ENCODE data around the gene PARD6A.

Gene PARD6A

DNA sequence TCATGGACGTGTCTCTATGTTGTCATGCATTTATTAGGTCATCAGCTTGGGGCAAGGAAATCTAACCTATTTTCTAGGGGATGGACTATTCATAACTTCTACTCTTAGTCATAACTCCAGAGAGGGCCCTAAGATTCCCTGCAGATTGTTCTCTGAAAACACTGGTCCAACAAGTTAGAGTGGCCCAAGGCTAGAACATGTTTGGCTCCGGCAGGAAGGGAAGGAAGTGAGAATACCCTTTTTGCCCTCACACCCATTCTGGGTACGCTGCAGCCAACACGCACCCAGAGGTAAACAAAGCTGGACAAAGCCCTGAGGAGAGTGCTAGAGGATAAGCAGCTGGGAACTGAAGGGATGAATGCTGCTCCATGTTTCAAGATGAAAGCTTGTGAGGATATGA lies 15.8 kb downstream of the PARD6A start:
- H3K4me3 ChIP-seq (replicated peaks; ENCODE audit: insufficient read depth, low read length): no peak overlapping the region
- H3K27me3 ChIP-seq (ENCODE audit: insufficient read depth, poor library complexity, severe bottlenecking): no peaks in the 10 kb centered on the region
- no peak for DNase-seq (ENCODE audit: low read depth in 1 of 2, low spot score in 1 of 2)
- H3K27ac ChIP-seq (replicated peaks): no peak overlapping the region
- no peak for TF ChIP-seq POLR2AphosphoS5 (IDR thresholded peaks at IDR 0.05; ENCODE audit: low read depth)
- no peak for TF ChIP-seq SPI1 (IDR thresholded peaks at IDR 0.05; ENCODE audit: borderline replicate concordance, low read depth)
- no peak for TF ChIP-seq GABPA (IDR thresholded peaks at IDR 0.05; ENCODE audit: low read depth)
- TF ChIP-seq, protein P1, sequence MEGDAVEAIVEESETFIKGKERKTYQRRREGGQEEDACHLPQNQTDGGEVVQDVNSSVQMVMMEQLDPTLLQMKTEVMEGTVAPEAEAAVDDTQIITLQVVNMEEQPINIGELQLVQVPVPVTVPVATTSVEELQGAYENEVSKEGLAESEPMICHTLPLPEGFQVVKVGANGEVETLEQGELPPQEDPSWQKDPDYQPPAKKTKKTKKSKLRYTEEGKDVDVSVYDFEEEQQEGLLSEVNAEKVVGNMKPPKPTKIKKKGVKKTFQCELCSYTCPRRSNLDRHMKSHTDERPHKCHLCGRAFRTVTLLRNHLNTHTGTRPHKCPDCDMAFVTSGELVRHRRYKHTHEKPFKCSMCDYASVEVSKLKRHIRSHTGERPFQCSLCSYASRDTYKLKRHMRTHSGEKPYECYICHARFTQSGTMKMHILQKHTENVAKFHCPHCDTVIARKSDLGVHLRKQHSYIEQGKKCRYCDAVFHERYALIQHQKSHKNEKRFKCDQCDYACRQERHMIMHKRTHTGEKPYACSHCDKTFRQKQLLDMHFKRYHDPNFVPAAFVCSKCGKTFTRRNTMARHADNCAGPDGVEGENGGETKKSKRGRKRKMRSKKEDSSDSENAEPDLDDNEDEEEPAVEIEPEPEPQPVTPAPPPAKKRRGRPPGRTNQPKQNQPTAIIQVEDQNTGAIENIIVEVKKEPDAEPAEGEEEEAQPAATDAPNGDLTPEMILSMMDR (IDR thresholded peaks at IDR 0.05; ENCODE audit: insufficient read depth, low read length): no peak
- TF ChIP-seq, protein P2, sequence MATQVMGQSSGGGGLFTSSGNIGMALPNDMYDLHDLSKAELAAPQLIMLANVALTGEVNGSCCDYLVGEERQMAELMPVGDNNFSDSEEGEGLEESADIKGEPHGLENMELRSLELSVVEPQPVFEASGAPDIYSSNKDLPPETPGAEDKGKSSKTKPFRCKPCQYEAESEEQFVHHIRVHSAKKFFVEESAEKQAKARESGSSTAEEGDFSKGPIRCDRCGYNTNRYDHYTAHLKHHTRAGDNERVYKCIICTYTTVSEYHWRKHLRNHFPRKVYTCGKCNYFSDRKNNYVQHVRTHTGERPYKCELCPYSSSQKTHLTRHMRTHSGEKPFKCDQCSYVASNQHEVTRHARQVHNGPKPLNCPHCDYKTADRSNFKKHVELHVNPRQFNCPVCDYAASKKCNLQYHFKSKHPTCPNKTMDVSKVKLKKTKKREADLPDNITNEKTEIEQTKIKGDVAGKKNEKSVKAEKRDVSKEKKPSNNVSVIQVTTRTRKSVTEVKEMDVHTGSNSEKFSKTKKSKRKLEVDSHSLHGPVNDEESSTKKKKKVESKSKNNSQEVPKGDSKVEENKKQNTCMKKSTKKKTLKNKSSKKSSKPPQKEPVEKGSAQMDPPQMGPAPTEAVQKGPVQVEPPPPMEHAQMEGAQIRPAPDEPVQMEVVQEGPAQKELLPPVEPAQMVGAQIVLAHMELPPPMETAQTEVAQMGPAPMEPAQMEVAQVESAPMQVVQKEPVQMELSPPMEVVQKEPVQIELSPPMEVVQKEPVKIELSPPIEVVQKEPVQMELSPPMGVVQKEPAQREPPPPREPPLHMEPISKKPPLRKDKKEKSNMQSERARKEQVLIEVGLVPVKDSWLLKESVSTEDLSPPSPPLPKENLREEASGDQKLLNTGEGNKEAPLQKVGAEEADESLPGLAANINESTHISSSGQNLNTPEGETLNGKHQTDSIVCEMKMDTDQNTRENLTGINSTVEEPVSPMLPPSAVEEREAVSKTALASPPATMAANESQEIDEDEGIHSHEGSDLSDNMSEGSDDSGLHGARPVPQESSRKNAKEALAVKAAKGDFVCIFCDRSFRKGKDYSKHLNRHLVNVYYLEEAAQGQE (IDR thresholded peaks at IDR 0.05; ENCODE audit: insufficient replicate concordance, low read depth): no peak

DNA sequence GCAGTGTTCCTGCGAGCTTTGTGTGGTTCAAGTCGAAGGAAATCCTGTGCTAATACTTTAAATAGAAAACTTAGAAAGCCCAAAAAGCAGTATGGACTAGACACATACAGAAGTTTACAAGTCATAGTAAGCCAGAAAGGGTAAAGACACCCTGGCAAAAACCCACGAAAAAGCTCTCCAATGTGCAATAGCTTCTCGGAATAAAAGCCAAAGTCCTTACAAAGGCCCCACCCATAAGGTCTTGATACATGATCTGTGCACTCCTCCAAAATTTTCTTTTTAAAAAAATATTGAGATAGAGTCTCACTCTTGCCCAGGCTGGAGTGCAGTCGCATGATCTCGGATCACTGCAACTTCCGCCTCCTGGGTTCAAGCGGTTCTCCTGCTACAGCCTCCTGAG lies 16.2 kb downstream of the PARD6A start:
- DNase-seq (ENCODE audit: low read depth in 1 of 2, low spot score in 1 of 2): no peak
- Histone ChIP-seq H3K27ac (replicated peaks) (no peak overlapping the region), H3K27me3 (ENCODE audit: insufficient read depth, poor library complexity, severe bottlenecking) (no peaks in the 10 kb centered on the region), H3K4me3 (replicated peaks; ENCODE audit: insufficient read depth, low read length) (no peak overlapping the region)
- TF ChIP-seq, protein P2 (IDR thresholded peaks at IDR 0.05; ENCODE audit: insufficient replicate concordance, low read depth): no peak
- TF ChIP-seq GABPA (IDR thresholded peaks at IDR 0.05; ENCODE audit: low read depth) (no peak), SPI1 (IDR thresholded peaks at IDR 0.05; ENCODE audit: borderline replicate concordance, low read depth) (no peak), POLR2AphosphoS5 (IDR thresholded peaks at IDR 0.05; ENCODE audit: low read depth) (no peak)
- TF ChIP-seq, protein P1 (IDR thresholded peaks at IDR 0.05; ENCODE audit: insufficient read depth, low read length): no peak

DNA sequence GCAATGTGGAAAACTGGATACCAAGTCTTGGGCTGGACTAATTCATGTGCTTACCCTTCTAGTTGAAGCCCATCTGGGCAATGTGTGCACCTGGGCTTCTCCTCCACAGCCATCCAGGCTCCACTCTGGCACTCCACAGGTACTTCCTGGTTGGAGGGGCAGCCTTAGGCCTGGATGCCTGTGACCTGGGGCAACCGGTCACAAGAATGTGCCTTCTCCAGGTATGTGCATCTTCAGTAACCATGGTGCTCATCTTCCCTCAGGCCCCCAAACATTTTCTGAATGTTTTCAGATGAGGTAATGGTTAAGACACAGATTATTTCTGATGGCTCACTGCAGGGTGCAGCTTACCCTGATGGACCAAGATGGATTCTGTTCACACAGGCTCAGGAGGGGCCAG lies 17.0 kb downstream of the PARD6A start:
- no peak overlapping the region for H3K4me3 ChIP-seq (replicated peaks; ENCODE audit: insufficient read depth, low read length)
- TF ChIP-seq GABPA (IDR thresholded peaks at IDR 0.05; ENCODE audit: low read depth) (no peak), SPI1 (IDR thresholded peaks at IDR 0.05; ENCODE audit: borderline replicate concordance, low read depth) (no peak), POLR2AphosphoS5 (IDR thresholded peaks at IDR 0.05; ENCODE audit: low read depth) (no peak)
- TF ChIP-seq, protein P1 (IDR thresholded peaks at IDR 0.05; ENCODE audit: insufficient read depth, low read length): no peak
- TF ChIP-seq, protein P2 (IDR thresholded peaks at IDR 0.05; ENCODE audit: insufficient replicate concordance, low read depth): no peak
- no peak overlapping the region for H3K27ac ChIP-seq (replicated peaks)
- no peaks in the 10 kb centered on the region for H3K27me3 ChIP-seq (ENCODE audit: insufficient read depth, poor library complexity, severe bottlenecking)
- DNase-seq (ENCODE audit: low read depth in 1 of 2, low spot score in 1 of 2): no peak

Data from HL-60 (cell line).